GM19238 (cell line): Measurements from ENCODE around the gene CEP97.
A peak's percentile ranks its signal among the peaks of the same experiment; 100 is the strongest.
"Not testable (repeated sequence)": the region's sequence is repeated elsewhere in the genome, so short reads cannot be mapped to it uniquely, and the experiment has no call there.

ENCODE experiments used
- DNase-seq: peaks from one replicate; pipeline ENCODE4 v3.0.0; 2011; ENCODE audit warnings: low spot score; ENCODE audit not compliant: insufficient read length

CEP97 gene

DNA sequence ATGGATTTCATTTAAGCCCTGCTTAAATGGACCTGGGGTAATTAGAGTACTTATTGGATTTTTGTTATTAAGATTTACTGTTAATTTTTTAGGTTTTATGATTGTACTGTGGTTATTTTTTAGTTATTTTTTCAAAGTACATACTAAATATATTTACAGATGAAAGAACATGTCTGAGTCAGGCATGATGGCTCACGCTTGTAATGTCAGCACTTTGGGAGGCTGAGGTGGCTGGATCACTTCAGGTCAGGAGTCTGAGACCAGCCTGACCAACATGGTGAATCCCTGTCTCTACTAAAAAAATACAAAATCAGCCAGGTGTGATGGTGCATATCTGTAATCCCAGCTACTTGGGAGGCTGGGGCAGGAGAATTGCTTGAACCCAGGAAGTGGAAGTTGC lies 21.7 kb upstream of the CEP97 start:
- no peak for DNase-seq

- no peak for DNase-seq
Observed at GRCh38 chr3:101703169-101703568, 21.2 kb upstream of the CEP97 start.

GRCh38 chr3:101704639-101705038 lies 19.8 kb upstream of the CEP97 start:
- DNase-seq: not testable (repeated sequence)

DNA sequence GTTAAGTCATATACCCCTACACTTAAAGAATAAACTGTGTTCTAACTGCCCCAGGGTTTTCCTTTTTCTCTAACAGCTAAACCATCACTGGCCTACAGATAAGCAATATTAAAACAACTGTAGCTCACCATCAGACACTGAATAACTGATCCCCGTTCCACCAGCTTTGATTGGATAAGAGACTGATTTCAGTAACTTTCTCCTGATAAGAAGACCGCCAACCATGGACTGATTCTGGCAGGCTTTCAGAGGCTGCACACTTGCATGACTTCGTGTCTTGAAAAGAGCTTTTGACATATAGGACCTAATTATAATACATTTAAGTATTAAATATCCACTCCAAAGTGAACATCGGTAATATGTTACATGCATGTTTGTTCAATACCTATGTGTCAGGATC lies 15.3 kb upstream of the CEP97 start:
- DNase-seq: no peak

DNA sequence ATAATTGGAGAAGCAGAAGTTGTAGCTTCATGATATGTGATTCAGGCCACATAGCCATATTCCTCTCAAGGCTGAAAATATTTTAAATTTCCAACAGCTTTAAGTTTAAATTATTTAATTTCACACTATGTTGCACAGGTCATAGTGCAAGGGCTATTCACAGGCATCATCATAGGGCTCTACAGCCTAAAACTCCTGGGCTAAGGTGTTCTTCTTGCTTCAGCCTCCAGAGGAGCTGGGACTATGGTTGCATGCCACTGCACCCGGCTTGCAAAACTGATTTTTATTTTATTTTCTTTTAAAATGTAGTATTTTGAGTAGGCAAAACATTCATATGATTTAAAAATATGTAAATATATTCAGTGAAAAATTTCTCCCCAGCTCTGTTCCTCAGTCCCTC lies 6.0 kb upstream of the CEP97 start:
- DNase-seq: no peak

DNA sequence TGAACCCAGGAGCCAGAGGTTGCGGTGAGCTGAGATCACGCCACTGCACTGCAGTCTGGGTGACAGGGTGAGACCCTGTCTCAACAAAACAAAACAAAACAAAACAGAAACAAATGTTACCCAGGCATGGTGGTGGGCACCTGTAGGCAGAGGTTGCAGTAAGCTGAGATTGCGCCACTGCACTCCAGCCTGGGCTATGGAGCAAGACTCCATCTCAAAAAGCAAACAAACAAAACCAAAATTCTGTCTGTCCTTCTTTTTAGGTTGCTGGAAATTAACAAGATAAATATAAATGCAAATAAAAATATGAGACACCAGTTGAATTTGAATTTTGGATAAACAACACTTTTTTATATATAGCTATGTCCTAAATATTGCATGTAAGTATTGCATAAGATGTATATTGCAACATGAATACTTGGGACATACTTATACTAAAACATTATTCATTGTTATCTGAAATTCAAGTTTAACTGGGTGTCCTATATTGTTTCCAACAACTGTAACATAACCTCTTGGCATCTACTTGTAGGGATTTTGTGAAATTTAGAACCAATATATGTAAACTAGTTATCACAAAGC lies 4.7 kb upstream of the CEP97 start:
- DNase-seq: no peak

DNA sequence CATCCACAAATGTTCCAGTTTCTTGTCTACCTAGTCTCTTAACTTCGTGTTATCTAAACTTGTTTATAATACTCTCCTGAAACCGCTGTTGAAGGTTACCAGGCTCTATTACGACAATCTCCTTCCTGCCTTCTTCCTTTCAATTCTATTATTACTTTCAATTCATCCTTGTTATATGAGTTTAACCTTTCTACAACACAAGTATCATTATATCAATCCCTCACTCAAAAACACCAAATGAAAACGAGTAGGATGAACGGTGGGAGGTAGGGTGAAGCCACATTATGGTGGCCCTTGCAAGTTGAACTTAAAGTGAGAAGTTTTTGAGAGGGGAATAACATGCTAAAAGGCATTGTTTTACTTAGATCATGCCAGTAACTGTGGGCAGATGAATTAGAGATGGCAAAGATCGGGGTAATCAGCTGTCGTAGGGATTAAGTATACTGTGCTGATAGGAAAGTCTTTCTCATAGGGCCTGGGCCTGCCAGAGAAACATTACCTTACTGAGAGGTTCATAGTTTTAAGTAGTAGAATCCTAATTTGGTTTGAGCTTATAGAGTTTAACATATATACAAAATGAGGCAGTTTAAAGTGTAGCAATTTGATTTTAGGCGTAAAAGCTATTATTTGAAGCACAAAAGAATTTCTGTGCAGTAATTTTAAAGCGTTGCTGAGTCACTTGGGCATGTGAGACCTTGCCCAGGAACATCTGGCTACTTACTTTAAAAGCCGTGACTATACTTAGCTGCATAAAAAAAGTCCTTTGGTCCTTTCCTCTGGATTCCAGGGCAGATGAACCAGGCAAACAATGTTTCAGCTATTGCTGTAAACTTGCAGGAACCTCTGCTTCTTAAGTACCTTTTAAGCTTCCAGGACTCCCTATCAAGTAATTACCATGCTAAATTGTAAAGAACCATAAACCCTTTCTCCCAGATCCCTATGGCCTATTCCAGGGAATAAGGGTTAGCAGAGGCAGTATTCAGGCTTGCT lies 3.3 kb upstream of the CEP97 start:
- no peak for DNase-seq

DNA sequence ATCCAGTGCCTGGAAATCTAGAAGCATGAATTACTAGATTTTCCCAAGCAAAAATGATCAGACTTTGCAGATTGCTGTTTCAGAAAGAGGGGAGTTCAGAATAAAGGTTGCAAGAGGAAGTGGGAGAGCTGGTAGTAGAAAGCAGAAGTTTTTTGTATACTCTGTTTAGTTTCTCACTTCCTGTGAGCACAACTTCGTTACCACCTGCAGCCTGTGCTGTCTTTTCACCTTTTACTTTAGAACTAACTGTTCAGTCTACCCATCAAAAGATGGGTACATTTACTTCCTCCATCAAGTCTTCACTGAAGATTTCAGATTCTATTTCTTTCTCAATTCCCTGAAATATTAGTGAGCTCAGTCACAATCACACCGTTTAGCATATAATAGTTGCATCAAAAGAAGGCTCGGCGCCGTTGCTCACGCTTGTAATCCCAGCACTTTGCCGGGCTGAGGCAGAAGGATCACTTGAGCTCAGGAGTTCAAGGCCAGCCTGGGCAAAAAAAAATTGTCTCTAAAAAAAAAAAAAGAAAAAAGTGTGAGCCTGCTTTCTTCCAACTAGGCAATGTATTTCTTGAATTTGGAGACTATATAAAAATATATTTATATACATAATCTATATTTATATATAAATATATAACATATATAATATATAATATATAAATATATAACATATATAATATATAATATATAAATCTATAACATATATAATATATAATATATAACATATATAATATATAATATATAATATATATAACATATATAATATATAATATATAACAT lies 1.8 kb upstream of the CEP97 start:
- peak; percentile 19 for DNase-seq

GRCh38 chr3:101725194-101725889 lies 928 bp downstream of the CEP97 start:
- DNase-seq: no peak

- DNase-seq: no peak
Observed at GRCh38 chr3:101725890-101726275, 1.5 kb downstream of the CEP97 start.

DNA sequence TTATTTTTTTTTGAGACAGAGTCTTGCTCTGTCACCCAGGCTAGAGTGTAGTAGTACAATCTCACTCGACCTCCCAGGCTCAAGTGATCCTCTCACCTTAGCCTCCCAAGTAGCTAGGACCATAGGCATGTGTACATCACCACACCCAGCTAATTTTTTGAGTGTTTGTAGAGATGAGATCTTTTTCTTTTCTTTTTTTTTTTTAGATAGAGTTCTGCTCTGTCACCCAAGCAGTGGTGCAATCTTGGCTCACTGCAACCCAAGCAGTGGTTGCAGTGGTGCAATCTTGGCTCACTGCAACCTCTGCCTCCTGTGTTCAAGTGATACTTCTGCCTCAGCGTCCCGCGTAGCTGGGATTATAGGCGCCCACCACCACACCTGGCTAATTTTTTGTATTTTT lies 5.2 kb downstream of the CEP97 start:
- DNase-seq: no peak

DNA sequence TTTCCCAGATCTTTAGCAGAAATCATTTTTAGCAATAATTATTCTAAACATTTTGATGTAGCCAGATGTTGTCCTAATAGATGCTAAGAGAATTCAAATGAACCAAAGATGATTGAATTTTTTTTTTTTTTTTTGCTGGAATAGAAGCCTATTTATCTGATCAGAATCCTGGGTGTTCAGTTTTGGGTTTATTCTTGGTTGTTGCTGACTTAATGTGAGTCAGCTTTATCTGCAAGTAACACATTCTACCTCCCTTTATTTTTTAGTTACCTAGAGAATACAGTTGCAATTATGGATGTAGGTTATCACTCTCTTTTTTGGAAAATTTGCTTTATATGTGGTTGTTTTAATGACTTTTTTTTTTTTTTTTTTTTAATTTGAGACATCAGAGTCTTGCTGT lies 6.4 kb downstream of the CEP97 start:
- no peak for DNase-seq

- no peak for DNase-seq
Observed at GRCh38 chr3:101732240-101732641, 7.8 kb downstream of the CEP97 start.

DNA sequence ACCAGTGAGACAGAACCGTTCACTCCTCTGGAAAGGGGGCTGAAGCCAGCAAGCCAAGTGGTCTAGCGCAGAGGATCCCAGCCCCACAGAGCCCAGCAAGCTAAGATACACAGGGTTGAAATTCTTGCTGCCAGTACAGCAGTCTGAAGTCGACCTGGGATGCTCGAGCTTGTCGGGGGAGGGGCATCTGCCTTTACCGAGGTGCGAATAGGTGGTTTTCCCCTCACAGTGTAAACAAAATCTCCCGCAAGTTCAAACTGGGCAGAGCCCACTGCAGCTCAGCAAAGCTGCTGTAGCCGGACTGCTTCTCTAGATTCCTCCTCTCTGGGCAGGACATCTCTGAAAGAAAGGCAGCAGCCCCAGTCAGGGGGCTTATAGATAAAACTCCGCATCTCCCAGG lies 11.4 kb downstream of the CEP97 start:
- no peak for DNase-seq

GRCh38 chr3:101741914-101742313 lies 17.5 kb downstream of the CEP97 start:
- not testable (repeated sequence) for DNase-seq

GRCh38 chr3:101744811-101745210 lies 20.4 kb downstream of the CEP97 start:
- DNase-seq: no peak

- not testable (repeated sequence) for DNase-seq
Observed at GRCh38 chr3:101745934-101746333, 21.5 kb downstream of the CEP97 start.

GRCh38 chr3:101753386-101754113 lies 29.1 kb downstream of the CEP97 start:
- DNase-seq: not testable (repeated sequence)

GRCh38 chr3:101758224-101758623 lies 33.8 kb downstream of the CEP97 start:
- DNase-seq: no peak

GRCh38 chr3:101762041-101762646 lies 37.7 kb downstream of the CEP97 start:
- no peak for DNase-seq
